DMS114 treated with DMSO at 0.1 percent for 48 hours (cell line): ENCODE data around the gene RPTN.
"Not testable (repeated sequence)": the region's sequence is repeated elsewhere in the genome, so short reads cannot be mapped to it uniquely, and the experiment has no call there.

Experiments
- DNase-seq: peaks from one replicate; lab custom pipeline; 2025; ENCODE audit not compliant: unreplicated experiment; lab: John Stamatoyannopoulos, UW

RPTN gene

DNA sequence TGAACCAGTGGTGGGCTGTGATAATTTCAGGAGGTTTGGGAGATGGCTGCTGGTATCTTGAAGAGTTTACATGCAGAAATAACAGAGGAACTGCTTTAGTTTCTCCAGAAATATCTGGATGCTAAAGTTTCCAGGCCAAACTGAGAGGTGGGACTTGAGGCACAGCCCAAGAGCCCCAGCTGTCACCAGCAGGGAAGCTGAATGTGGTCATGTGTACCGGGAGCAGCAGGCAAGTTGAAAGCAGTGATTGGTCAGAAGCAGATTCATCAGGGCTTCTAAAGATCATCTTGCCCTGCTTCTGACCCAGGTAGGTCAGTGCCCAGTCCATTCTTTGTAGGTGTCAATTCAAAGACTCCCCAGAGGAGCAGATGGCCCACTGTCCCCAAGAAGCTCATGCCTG is 7.9 kb upstream of the RPTN start:
- no peak for DNase-seq

DNA sequence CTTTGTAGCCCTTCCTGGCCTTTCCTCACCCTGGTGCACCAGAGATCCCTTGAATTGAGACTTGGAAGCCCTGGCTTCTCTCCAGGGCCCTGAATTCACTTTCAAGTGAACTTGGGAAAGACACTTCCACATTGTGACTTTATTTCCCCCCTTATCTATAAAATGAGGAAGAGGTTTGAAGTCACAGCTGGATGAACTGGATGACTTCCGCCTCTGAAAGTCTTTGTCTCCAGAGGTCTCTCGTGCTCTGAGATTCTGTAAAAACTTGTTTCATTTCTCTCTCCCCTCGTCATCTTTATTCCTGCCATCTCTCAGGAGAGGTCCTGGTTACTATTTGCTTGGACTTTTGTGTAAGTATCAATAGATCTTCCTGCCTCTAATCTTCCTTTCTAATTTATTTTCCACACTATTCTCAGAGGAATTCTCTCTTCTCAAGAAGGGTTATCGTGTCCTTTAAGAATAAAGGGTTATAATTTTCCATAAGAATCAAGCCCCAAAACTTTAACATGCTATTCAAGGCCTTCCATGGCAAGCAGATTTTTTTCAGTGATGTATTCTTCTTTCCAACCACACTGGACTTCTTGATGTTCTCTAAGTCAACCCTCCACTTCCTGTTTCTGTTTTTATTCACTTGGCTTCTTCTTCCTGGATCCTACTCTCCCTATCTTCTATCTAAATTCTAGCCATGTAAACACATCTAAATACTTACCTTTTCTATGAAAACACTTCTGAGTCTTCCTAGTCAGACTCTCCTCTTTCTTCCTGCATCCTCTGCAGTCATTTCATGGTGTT is 6.5 kb upstream of the RPTN start:
- DNase-seq = no peak

DNA sequence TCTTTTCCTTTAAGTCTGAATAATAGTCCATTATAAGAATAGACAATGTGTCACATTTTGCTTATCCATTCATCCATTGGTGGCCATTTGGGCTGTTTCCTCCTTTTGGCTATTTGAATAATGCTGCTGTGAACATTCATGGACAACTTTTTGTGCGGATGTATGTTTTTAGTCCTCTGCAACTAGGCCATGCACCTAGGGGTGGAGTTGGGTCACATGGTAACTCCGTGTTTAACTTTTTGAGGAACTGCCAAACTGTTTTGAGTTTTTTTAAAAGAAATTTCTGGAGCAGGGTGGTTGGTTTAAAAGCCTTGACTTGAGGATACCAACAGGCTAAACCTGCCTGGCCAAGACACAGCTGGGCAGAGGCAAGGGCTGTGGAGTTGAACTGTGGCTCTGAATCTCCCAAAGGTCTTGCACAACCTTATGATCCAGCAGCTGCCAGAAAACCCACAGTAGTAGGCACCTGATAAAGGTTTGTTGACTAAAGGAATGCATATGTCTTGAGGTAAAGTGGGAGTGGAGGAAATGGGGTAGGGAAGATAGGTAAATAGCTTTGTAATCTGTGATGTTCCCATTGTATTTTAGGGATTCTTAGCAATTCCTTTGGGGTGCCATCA is 5.6 kb upstream of the RPTN start:
- no peak for DNase-seq

DNA sequence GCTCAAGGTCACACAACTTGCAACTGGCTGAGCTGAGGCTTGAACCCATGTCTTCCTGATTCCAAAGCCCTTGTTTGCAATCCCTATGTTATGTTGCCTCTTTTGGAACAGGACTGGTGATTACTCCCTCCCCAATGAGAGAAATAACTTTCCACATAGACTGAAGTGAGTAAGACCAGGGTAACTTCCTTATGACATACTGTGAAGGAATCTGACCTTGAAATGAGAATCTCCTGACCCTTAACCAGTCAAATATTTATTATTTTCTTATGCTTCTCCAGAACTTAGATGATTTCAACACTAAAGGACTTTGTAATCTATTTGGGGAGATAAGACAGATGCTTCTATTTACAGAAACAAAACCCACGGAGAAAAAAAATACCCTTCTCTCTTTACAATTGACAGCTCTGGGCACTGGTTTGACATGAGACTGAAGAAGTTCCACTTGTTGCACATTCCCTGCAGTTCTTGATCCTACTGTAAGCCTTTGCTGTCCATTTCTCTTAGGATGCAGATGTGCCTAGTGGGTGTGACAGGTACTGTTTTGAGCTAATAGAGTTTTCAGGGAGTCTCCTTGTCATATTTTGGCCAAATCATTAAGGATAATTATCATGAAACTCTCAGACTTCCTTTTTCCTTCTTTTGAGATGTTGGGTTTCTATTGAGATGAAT is 3.9 kb upstream of the RPTN start:
- no peak for DNase-seq

DNA sequence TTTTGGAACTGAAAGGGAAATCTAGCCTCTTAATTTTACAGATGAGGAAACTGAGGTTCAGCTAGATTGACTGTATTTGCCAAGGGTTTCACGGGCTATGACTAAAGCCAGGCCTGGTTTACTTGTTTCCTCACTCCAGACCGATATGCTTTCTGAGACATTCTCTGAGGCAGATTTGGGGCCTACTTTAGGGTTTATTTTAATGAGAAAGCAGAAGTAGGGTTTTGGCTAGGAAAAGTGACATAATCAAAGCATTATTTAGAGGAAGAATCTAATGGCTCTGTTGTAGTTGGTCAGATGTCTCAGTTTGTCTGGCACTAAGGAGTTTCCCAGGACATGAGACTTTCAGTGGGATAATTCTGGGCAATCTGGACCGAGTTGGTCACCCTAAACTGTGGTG is 1.5 kb upstream of the RPTN start:
- DNase-seq = no peak

DNA sequence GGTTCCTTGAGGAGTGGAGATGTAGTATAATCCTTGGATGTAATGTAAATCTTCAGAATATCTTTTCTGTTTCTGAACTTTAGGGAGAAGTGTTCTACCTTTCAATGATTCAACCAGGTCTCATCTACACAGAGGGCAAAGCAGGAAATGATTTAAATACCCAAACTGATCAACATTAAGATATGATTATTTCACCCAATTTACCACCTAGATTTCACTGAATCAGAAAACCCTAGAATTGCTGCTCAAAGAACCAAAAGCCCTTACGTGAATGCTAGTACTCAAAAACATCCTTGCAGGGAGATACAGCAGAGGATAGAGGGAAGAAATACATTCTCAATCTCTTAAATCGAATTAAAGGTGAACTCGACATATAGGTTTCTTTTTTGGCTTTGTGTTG is 5.0 kb downstream of the RPTN start:
- DNase-seq = no peak

DNA sequence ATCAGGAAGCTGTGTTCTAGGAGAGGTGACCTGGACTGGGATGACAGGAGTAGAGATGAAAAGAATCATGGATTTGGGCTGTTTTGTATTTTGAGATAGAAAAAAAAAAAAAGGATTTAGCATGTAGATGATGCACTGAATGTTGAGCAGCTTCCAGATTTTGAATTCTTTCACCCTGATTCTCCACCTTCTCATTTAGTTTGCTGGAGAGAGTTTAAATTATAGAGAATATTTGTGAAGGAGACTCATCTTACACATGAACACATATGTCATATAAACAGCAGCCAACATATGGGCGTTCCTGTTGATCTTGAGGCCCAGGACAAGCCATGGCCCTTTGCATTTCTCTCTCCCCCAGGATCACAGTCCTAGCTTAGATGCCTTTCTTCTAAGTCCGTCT is 7.4 kb downstream of the RPTN start:
- no peak for DNase-seq

DNA sequence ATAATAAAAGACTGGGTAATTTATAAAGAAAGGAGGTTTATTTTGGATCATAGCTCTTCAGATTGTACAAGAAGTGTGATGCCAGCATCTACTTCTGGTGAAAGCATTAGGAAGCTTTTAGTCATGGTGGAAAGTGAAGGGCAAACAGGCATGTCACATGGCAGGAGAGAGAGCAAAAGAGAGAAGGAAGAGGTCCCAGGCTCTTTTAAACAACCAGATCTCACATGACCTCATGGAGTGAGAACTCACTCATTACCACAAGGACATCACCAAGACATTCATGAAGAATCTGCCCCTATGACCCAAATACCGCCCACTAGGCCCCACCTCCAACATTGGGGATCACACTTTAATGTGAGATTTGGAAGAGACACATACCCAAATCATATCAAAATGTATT is 10.0 kb downstream of the RPTN start:
- DNase-seq = no peak

DNA sequence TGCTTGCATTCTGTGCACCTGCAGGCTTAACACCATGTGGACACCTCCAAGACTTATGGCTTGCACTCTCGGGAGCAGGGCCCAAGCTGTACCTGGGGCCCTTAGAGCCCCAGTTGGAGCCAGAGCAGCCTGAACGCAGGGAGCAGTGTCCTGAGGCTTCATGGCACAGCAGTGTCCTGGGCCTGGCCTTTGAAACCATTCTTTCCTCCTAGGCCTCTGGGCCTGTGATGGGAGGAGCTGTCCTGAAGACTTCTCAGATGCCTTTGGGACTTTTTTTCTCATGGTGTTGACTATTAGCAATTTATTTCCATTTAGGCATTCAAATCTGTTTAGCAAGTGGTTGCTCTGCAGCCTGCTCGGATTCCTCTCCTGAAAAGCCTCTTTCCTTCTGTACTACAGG is 11.0 kb downstream of the RPTN start:
- no peak for DNase-seq

DNA sequence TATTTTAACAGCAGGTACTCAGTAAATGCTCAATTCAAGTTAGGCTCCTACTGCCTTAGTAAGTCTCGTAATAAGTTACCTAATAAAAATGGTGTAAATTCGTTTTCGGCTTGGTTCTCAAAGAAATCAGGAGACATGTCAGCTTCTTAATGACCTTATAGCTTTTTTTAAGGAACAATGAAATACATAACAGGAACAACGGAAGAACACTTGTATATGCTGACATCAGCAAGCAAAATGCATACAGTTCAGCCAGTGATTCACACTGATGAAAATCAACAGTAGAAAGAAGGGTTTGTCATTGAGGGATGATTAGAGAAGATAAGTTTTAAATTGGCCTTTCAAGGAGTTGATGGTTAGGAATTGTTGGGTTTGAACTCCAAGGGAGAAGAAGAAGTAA is 13.3 kb downstream of the RPTN start:
- DNase-seq = no peak

DNA sequence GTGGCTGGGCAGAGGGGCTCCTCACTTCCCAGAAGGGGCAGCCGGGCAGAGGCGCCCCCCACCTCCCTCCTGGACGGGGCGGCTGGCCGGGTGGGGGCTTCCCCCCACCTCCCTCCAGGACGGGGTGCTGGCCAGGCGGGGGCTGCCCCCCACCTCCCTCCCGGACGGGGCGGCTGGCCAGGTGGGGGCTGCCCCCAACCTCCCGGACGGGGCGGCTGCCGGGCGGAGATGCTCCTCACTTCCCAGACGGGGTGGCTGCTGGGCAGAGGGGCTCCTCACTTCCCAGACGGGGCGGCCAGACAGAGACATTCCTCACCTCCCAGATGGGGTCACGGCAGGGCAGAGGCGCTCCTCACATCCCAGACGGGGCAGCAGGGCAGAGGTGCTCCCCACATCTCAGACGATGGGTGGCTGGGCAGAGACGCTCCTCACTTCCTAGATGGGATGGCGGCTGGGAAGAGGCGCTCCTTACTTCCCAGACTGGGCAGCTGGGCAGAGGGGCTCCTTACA is 14.3 kb downstream of the RPTN start:
- DNase-seq = not testable (repeated sequence)

DNA sequence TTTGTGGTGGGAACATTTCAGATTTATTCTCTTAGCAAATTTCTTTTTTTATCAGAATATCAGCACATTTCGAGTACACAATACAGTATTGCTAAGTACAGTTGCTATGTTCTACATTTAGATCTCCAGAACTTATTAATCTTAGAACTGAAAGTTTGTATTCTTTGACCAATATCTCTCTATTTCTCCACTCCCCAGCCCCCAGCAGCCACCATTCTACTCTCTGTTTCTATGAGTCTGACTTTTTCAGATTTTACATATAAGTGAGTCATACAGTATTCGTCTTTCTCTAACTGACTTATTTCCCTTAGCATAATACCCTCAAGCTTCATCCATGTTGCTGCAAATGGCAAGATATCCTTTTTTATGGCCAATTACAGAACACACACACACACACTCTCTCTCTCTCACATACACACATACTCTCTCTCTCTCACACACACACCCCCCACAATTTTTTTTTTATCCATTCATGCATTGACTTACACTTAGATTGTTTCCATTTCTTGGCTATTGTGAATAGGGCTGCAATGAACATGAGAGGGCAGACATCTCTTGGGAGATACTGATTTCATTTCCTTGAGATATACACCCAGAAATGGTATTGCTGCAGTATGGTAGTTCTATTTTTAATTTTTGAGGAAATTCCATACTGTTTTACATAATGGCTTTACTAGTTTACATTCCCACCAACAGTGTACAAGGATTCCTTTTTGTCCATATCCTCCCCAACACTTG is 15.7 kb downstream of the RPTN start:
- no peak for DNase-seq

DNA sequence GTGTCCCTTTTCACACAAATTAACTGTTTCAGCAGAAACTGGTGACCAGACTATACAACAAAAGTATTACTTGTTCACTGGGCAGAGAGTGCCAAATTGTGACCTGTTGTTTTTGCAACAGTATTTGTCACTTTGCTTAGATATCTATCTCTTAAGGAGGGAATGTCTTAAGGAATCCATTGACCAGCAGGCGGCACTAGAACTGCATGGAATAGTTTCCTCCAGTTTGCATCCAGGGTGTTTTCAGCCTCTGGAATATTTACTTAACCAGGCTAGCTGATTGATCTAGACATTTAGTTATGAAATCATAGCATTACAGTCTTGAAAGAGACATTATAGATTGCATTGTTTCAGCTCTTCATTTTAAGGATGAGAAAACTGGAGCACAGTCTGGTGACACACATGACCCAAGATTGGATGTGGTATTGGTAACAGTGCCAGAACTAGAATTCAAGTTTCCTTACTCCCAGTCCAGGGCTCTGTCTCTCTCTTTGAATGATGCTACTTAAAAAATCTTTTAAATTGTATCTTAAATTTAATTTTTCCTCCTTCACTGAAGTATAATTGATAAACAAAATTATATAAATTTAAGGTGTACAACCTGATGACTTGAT is 16.9 kb downstream of the RPTN start:
- DNase-seq = peak; percentile 72

DNA sequence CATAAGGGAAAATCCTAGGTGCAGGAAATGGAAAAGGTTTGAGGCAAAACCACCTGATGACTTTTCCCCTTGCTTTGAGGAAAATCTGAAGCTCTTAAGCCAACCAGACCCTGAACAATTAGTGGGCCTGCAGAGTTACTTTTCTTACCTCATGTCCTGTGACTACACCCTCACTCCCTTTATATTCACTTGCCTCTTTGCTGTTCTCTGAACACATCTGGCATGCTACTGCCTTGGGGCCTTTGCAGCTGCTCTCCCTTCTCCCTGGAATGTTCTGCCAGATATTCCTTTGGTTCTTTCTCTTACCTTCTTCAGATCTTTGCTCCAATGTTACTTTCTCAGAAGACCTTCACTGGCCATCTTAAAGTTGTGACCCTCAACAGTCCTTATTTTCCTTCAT is 21.8 kb downstream of the RPTN start:
- DNase-seq = no peak

DNA sequence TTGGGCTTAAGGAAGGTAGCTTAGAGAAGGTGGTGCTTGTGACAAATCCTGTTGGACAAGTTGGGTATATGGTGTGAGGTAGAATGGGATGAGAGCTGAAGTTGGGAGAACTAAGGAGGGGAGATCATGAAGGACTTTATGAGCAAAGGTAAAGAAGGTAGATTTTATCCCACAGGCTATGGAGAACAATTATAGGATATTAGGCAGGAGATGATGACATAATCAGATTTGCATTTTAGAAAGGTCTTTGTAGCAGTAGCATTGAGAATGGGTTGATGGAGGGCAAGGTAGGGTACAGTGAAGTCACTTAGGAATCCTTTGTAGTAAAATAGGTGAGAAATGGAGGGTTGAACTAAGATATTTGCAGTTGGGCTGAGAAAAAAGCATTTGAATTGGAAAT is 28.8 kb downstream of the RPTN start:
- no peak for DNase-seq

DNA sequence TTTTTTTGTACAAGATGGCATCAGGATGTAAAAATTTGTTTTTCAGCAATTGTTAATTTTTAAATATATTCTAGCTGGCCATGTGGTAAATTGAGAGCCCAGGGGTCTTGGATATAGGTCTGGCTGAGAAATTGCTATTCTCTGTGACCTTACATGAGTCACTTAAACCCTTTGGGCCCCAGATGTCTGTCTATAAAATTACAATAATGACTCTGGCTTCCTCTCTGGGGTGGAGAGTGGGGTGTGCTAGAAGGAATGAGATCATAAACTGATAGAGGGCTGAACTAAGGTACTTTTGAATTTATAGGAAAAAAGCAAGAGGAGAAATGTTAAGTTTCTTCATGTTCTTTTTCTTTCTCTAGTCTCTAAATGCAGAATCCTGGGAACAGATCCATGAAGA is 31.4 kb downstream of the RPTN start:
- no peak for DNase-seq

DNA sequence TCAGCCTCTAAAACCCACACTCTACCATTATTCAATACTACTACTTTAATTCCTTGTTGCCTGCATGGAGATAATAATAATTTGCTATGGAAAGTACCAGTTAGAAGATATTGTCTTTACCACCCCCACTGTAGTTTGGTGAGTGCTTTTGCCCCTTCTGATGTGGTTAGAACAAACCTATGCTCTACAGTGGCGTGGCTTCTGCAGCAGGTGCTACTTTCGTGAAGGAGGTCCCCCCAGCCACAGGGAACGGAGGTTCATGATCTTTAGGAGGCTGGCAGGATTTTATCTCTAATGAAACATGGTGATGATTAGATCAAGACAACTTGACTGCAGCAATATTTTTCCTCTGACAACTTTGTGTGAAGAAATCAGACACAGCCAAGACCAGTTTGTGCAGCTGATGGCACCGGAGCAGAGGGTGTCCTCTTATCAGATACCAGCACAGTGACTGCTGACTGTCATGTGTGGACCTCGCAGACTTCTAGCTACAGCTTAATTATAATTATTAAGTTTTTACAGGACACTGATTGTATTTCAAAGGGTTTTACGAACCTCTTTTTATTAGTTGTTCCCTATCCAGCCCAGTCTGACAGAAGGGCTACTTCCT is 33.1 kb downstream of the RPTN start:
- no peak for DNase-seq

DNA sequence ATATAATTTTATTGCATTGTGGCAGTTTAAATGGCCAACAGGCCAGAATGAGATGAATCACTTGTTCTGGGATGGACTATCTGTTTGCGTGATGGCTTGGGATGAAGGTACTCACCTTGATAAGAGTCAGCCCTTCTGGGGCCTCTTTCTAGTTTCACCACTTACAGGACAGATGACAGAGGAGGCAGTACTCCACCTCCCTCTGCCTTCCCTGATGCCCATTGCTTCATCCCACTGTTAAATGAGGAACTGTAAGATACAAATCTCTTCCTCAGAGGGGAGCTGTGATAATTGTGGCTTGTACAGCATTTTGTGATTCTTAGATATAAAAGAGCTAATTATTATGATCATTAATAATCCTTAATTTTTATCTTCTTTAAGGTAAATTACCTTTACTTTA is 40.1 kb downstream of the RPTN start:
- no peak for DNase-seq

DNA sequence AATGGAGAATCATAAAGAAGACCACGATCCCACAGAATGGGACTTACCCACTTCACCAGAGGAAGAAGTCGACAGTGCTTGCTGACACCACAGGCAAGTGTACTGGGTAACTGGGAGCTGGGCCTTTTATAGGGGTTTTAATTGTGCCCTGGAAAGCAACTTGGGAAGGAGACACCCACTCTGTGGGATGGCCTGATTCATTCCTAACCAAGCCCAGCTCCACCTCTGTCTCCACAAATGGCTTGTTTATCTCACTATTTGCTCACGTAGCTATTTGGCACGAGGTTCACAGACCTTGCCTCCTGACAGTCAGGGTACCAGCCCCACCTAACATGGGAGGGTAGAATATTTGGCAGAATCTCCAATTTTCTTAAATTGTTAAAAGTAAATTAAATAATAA is 43.7 kb downstream of the RPTN start, which contains the start of gene TCHH:
TSS of gene TCHH (minus strand) at position 101 of the 400 bp plus-strand sequence. CDS start 1,364 bp downstream, outside the sequence.
- no peak for DNase-seq

DNA sequence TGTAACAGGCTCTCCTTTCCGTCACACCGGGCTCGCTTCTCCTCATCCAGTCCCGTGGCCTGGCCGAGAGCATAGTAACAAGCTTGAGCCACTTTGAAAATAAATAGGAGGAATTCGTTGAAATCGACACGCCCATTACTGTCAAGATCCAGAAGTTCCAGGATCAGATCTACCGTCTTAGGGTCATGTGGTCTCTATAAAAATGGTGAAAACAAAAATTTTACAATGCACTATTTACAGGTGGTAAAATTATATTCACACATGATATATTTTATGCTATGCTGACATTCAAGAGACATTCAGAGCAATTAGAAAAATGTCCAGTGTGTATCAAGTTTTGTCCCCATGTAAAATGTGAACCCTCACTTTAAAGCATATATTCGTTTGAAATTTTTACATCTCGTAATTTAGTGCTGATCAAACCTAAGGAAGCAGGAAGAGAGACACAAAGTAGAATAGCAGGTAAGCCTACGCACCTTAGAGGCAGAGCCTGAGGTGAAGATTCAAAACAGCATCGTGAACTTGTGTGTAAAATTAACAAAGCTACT is 46.1 kb downstream of the RPTN start:
- no peak for DNase-seq
